ENCODE results near the gene SPHK2. TPM values are rescaled to one million over a fixed set of nuclear protein-coding genes. Genes with fewer than 3 reads are reported as not detected.
"Not testable (repeated sequence)": the region's sequence is repeated elsewhere in the genome, so short reads cannot be mapped to it uniquely, and the experiment has no call there.

The SPHK2 gene
- total RNA-seq, 1 experiment from 2014 or later, result 8.6 TPM

DNA sequence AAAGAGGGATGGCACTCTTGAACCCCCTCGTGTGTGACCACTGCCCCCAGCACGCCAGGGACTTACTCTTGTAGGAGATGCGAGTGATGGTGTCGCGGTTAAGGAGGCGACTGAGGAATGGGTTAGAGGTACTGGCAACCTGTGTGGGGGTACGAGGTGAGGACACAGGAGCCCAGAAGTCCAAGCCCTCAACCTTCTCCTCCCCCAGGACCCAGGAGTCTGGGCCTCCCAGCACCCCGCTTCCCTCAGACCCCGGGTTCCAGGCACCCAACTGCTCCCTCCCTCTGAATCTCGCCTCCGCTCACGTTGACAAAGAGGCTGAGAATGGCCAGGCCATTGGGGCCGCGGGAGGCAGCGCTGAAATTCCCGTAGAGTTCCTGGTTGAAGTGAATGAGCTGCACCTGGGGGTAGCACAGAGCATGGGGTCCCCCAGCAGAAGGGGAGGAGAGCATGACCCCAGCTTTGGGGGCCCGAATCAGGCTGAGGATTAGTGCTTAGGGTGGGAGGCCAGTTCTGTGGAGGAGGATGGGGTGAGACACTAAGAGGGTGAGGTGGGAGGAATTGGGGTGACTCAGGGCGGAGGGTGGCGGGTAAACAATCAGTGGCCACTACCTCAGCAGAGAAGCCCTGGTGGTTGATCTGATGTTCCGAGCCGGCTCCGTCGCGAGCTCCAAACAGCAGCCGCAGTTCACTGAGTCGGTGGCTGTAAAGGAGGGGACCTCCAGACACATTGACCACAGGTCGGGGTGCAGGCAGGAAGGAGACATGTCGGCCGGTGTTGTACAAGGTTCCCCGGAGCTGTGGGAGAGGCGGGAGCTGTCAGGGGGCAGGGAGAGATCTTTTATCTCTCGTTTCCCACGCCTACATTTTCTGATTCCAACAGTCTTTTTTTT, 20.4 kb downstream of the SPHK2 start:
- DNase-seq, result no peak
- Histone ChIP-seq H3K27me3 (peaks cover 5% of the 10 kb centered on the region; the same call in 1 of the 2 replicates), H3K36me3 (0 out of 2 replicates have a peak, but pooled peaks cover 3% of the 10 kb centered on the region), H3K4me3 (no peak overlapping the region), H3K9me3 (no peaks in the 10 kb centered on the region)

- H3K9me3 ChIP-seq, result no peaks in the 10 kb centered on the region
- DNase-seq, result no peak
- no peak overlapping the region for H3K4me3 ChIP-seq
- no peaks in the 10 kb centered on the region for H3K36me3 ChIP-seq
- H3K27me3 ChIP-seq, result peaks cover 13% of the 10 kb centered on the region
Observed at GRCh38 chr19:48641850-48642249, 22.5 kb downstream of the SPHK2 start.

DNA sequence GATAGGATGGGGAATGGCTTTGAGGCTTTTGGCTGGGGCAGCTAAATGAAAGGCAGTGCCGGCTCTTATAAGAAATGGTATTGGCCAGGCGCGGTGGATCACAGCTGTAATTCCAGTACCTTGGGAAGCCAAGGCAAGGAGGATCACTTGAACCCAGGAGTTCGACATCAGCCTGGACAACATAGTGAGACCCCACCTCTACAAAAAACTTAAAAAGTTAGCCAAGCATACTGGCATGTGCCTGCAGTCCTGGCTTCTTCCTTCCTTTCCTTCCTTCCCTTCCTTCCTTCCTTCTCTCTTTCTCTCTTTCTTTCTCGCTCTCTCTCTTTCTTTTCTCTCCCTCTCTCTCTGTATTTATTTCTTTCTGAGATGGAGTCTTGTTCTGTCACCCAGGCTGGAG, 23.6 kb downstream of the SPHK2 start:
- no peak for DNase-seq
- H3K27me3 ChIP-seq, result peaks cover 13% of the 10 kb centered on the region
- no peak overlapping the region for H3K4me3 ChIP-seq
- H3K9me3 ChIP-seq, result no peaks in the 10 kb centered on the region
- no peaks in the 10 kb centered on the region for H3K36me3 ChIP-seq

DNA sequence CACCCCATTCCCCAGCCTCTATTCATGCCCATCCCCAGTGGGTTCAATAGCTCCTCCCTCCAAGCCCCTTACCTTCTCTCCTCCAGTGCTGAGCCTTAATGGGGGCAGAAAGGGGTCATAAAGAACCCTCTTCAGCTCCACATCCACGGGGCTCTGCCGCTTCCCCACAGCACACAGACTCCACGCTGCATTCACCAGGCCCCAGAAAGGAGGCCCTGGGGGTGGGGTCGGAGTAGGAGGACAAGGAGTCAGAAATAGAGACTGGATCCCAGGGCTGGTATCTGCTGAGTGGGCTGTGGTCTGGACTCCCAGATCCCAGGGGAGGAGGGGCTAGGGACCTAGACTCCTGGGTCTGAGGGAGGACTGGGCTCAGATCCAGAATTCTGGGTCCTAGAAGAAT, 25.0 kb downstream of the SPHK2 start:
- H3K4me3 ChIP-seq, result no peak overlapping the region
- no peak for DNase-seq
- peaks cover 13% of the 10 kb centered on the region for H3K27me3 ChIP-seq
- H3K9me3 ChIP-seq, result no peaks in the 10 kb centered on the region
- H3K36me3 ChIP-seq, result no peaks in the 10 kb centered on the region

DNA sequence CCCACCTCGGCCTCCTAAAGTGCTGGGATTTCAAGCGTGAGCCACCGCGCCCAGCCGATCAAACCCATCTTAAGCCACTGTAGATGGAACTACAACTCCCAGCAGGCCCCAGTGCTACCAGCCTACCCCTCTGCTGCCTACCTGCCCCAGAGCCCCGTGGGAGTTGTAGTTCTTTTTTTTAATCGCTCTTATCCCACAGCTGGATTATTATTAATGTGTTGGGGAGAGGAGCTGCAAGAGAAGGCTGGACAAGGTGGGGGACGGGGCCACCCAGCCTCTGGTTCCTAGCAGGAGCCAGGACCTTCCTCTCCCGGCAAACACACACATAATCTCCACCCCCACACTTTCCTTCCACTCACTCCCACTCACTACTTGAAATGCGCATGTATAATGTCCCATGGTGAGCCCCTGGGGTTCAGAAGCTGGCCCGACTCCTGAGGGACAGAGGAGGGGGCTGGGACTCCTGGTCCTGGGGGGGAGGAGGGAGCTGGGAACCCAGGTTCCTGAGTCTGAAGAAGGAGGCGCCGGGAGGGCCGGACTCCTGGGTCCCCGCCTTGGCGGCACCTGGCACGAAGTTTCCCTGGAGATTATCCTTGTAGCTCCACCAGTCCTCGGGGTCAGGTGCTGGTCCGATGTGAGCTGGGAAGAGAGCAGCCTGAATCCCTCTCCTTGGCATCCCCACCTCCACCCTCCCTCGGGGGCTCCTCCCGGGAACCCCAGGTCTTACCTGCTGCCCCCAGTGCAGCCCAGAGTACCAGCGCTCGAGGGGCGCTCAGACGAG, 25.7 kb downstream of the SPHK2 start:
- no peaks in the 10 kb centered on the region for H3K9me3 ChIP-seq
- no peaks in the 10 kb centered on the region for H3K36me3 ChIP-seq
- H3K4me3 ChIP-seq, result no peak overlapping the region
- peak; percentile 48 for DNase-seq
- H3K27me3 ChIP-seq, result peaks cover 8% of the 10 kb centered on the region

- H3K27me3 ChIP-seq, result peaks cover 8% of the 10 kb centered on the region
- H3K9me3 ChIP-seq, result no peaks in the 10 kb centered on the region
- H3K4me3 ChIP-seq, result peak overlapping the region; percentile 41
- no peaks in the 10 kb centered on the region for H3K36me3 ChIP-seq
- DNase-seq, result no peak
Observed at GRCh38 chr19:48645620-48646000, 26.3 kb downstream of the SPHK2 start.

- no peaks in the 10 kb centered on the region for H3K9me3 ChIP-seq
- H3K4me3 ChIP-seq, result peak within 1 kb of the TSS; percentile 41
- H3K27me3 ChIP-seq, result peaks cover 8% of the 10 kb centered on the region
- DNase-seq, result peak; percentile 88
- H3K36me3 ChIP-seq, result no peaks in the 10 kb centered on the region
Observed at GRCh38 chr19:48646001-48646721, 26.9 kb downstream of the SPHK2 start, which contains the start of gene CA11. Gene CA11 (minus strand): TSS chr19:48646187. CDS start chr19:48645632, 555 bp downstream.

DNA sequence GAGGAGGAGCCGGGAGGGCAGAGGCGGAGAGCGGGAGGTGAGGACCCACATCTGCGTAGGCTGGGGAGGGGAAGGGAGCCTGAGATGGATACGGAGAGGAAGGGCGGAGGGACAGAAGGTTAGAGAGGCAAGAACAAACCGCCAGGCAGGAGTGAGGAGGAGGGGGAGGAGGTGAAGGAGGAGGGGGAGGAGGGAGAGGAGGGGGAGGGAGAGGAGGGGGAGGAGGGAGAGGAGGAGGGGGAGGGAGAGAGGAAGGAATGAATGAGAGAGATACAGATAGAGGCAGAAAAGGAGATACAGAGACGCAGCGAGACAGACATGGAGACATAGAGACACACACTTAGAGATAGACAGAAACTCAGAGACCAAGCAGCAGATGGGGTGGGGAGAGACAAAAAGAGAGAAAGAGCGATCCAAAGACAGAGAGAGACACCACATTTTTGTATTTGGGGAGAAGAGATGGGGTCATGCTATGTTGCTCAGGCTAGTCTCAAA, 27.5 kb downstream of the SPHK2 start:
- H3K9me3 ChIP-seq, result no peaks in the 10 kb centered on the region
- DNase-seq, result no peak
- H3K27me3 ChIP-seq, result peaks cover 8% of the 10 kb centered on the region
- H3K4me3 ChIP-seq, result peak overlapping the region; percentile 41
- H3K36me3 ChIP-seq, result no peaks in the 10 kb centered on the region

DNA sequence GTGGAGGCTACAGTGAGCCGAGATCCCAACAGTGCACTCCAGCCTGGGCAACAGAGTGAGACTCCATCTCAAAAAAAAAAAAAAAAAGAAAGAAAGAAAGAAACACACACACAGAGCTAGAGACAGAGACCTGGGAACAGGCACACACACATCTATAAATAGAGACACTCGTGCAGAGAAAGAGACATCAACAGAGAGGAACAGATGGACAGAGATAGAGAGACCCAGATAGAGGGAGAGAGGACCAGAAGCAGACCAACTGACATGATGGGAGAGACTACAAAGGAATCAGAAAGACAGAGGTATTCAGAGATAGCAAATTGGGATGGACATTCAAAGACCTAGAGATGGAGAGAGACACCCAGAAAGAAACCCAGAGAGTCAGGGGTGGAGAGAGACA, 28.8 kb downstream of the SPHK2 start:
- no peak for DNase-seq
- Histone ChIP-seq H3K27me3 (peaks cover 8% of the 10 kb centered on the region), H3K9me3 (no peaks in the 10 kb centered on the region), H3K36me3 (no peaks in the 10 kb centered on the region), H3K4me3 (no peak overlapping the region)

GRCh38 chr19:48650974-48651682, 31.8 kb downstream of the SPHK2 start:
- no peaks in the 10 kb centered on the region for H3K9me3 ChIP-seq
- H3K27me3 ChIP-seq, result peaks cover 3% of the 10 kb centered on the region
- H3K36me3 ChIP-seq, result no peaks in the 10 kb centered on the region
- H3K4me3 ChIP-seq, result no peak overlapping the region
- DNase-seq, result no peak

DNA sequence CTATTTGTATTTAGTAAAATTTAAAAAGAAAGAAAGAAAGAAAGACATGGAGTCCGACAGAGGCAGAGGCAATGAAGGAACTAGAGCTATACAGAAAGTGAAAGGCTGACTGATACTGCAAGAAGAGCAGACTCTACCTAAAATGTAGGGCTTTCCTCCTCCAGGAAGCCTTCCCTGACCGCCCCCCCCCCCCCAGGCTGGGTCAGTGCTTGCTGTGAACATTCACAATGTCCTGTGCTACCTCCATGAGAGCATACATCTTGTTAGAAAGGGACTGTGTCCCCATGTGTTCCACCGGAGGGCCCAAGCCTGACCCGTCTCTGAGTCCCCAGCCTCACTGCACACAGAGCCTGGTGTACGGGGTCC, 32.4 kb downstream of the SPHK2 start:
- Histone ChIP-seq H3K9me3 (no peaks in the 10 kb centered on the region), H3K4me3 (no peak overlapping the region)
- DNase-seq, result no peak

DNA sequence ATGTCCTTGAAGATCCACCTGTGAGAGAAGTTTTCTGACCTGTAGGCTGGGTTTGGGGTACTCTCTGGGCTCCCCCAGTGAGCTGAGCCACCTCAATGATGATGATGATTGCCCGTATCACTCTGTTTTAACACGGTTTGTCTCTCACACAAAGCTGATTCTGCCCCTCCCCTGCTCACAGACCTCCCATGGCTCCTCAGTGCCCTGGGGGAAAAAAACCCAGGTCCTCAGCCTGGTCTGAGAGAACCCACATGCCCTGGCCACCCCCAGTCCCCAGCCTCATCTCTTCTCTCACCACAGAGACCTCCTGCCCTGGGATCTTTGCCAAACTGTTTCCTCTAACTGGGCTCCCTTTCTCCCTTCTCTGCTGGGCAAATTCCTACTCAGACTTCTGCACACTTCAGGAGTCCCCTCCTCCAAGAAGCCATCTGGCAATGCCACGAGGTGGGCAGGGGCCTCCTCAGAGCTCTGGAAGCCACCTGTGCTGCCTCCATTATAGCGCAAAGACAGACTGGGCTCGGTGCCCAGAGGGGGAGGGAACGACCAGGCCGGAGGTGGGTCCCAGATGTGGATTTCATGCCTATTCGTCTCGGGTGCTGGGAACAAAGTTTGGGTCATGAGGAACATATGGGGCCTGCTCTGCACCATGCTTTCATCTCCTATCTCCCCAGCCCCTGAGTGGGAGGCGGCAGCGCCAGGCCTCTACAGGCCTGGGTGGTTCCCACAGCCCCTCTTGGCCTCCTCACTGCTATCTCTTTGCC, 35.2 kb downstream of the SPHK2 start:
- H3K27me3 ChIP-seq, result no peaks in the 10 kb centered on the region
- no peak overlapping the region for H3K4me3 ChIP-seq
- H3K36me3 ChIP-seq, result no peaks in the 10 kb centered on the region
- H3K9me3 ChIP-seq, result no peaks in the 10 kb centered on the region
- DNase-seq, result no peak

More for the DNA sequence above, 32.4 kb downstream of the SPHK2 start:
- Histone ChIP-seq H3K27me3 (no peaks in the 10 kb centered on the region), H3K36me3 (no peaks in the 10 kb centered on the region)

DNA sequence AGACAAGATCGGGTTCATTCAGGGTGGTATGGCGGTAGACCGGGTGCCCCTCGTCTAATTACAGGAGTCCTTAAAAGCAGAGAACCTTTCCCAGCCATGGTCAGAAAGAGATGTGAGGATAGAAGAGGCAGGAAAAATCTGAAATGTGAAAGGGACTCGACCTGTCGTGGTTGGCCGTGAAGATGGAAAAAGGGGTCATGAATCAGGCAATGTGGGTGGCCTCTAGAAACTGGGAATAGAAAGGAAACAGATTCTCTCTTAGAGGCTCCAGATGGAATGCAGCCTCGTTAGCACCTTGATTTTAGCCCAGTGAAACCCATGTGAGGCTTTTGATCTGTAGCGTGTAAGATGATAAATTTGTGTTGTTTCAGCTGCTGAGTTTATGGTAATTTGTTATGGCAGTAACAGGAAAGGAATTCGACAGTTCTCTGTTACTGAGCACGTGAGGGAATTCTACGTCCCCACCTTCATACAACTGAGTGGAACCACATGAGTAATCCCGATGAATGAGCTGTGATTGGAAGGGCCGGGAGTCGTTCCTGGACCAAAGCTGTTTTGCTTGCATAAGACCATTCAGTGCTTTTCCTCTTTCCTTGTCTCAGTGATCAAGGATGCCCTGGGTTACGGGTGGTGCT, 37.7 kb downstream of the SPHK2 start:
- no peaks in the 10 kb centered on the region for H3K27me3 ChIP-seq
- no peaks in the 10 kb centered on the region for H3K9me3 ChIP-seq
- peak; percentile 76 for DNase-seq
- no peak overlapping the region for H3K4me3 ChIP-seq
- H3K36me3 ChIP-seq, result no peaks in the 10 kb centered on the region

GRCh38 chr19:48657828-48658227, 38.5 kb downstream of the SPHK2 start:
- H3K36me3 ChIP-seq, result not testable (repeated sequence)

DNA sequence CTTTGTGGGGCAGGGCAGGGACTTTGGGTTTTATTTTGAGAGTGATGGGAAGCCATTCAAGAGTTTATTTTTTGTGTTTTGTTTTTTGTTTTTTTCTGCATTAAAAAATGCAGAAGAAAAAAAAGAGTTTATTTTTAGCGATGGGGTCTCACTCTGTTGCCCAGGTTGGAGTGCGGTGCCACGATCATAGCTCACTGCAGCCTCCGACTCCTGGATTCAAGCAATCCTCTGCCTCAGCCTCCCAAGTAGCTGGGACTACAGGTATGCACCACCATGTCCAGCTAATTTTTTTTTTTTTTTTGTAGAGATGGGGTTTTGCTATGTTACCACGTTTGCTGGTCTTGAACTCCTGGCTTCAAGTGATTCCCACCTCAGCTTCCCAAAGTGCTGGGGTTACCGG, 39.2 kb downstream of the SPHK2 start:
- H3K9me3 ChIP-seq, result no peaks in the 10 kb centered on the region

More at GRCh38 chr19:48657828-48658227, 38.5 kb downstream of the SPHK2 start:
- not testable (repeated sequence) for H3K27me3 ChIP-seq, H3K4me3 ChIP-seq, DNase-seq, H3K9me3 ChIP-seq

More for the DNA sequence above, 39.2 kb downstream of the SPHK2 start:
- Histone ChIP-seq H3K36me3 (no peaks in the 10 kb centered on the region), H3K27me3 (no peaks in the 10 kb centered on the region), H3K4me3 (no peak overlapping the region)
- DNase-seq, result no peak
